ENCODE results near the gene KCNAB2.
A peak's percentile ranks its signal among the peaks of the same experiment; 100 is the strongest.

The KCNAB2 gene

DNA sequence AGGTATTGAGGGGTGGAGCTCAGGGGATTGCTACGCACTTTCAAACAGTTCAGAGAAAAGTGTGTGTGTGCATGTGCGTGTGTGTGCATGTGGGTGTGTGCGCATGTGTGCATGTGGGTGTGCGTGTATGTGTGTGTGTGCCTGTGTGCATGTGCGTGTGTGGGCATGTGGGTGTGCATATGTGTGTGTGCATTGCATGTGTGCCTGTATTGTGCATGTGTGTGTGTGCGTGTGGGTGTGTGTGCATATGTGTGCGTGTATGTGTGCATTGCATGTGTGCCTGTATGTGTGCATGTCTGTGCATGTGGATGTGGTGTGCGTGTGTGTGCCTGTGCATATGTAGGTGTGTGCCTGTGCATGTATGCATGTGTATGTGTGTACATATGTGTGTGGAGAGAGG lies 12.6 kb upstream of the KCNAB2 start:
- no peak for DNase-seq

DNA sequence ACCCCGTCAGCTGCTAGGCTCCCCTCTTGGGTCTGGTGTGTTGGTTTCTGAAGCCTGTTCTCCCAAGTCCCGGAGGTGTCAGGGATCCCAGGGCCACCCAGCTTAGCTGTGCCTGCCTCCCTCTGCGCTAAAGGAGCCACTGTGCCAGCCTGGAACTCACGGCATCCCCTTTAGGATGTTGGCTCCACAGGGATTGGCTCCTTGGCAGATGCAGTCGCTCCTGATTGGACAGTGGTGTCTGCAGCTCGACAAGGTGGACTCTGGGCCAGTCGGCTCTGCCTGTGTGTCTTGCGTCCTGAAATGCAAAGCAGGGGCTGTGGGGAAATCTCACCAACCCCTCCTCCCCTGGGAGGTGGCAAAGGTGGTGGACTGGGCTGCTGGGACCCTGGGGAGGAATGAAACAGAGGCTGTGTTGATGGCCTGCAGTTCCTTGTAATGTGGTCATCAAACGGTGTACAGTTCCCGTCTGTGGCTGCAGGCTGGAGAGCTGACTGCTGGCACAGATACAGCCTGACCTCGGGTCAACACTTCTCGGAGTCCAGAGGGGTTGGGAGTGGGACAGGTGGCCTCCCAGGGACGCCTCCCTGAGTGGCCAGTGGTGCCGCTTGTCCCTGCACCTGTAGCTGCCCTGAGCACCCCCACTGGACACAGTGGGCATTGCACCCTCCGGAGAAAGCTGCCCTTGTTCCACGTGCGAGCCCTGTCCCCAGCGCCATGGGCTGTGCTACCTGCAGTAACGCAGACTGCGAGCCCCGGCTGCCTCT lies 11.5 kb upstream of the KCNAB2 start:
- peak; percentile 44 for DNase-seq

DNA sequence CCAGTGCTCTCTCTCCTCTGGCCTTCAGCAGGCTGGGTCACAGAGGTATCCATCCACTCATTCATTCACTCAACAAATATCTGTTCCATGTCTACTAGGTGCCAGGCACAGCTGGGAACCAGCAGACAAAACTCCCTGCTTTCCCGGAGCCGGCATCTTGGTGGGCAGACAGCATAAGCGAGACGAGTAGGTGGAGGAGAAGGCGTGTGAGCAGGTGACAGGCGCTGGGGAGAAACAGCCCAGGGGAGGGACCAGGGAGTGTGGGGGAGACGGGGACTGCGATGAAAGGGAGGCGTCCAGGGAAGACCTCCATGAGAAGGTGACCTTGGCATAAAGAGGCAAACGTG lies 11.0 kb upstream of the KCNAB2 start:
- no peak for DNase-seq

DNA sequence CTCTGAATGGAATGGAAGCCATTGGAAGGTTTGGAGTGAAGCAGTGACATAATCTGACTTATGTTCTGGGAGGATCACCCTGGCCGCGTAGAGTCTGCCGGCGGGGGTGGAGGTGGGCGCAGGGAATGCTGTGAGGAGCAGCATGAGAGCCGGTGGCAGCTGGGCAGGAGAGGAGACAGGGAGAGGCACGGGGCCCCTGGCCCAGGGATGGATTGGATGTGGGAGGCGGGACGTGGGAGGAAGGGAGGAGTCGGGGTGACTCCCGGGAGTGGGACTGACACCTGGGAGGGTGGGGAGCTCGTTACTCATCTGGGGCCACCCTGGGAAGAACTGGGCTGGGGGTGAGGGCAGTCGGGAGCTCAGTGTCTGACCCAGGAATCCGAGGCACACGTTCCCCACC lies 10.4 kb upstream of the KCNAB2 start:
- no peak for DNase-seq

DNA sequence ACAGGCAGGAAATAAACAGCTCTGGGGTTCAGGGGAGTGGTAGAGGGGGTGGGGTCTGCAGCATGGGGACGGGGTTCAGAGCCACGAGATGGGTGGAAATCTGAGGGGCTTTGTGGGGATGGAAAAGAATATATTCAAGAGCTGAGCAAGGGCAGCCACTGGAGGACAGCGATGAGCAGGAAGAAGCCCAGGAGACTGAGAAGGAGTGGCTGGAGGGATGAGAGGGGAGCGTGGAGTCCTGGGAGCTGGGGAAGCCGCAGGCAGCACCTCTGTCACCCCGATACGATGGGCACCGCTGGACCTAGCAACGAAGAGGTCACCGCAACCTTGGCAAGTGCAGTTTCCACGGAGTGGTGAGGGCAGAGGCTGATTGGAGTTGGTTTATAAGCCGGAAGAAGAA lies 10.0 kb upstream of the KCNAB2 start:
- DNase-seq, result no peak

DNA sequence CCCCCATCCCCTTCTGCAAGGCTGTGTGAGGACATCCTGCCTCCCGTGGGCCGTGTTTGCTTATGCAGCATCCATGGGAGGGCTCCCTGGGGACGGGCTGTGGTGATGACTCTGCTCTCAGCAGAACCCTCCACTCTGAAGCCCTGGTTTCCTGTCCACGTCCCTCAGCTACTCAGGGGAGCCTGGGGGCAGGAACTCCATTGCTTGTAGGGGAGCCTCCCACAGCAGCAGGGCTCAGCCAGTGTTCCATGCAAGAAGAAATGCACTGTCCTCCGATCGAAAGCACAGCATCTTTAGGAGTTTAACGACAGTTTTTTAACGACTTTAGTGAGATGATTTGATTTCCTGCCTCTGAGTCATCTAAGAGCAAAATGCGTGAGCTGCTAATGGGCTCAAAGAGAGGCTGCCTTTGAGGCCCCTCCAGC lies 8.3 kb upstream of the KCNAB2 start:
- DNase-seq, result no peak

DNA sequence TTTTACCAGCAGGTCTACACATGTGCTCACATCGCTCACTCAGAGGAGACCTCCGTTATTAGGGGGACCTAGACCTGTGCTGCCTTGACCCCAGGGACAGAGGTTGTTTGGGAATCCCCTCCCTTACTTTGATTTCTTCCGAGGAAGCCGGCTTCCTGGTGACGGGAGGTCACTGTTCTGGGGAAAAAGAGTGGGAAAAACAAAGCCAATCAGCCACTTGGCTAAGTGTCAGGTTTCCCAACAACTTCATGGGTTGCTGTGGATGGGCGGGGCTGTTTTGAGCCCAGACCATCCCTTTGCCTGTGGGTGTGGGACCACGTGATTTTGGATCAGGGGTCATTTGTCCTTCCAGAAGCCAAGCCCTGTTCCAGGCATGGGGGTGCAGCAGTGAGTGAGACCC lies 7.1 kb upstream of the KCNAB2 start:
- DNase-seq, result no peak

DNA sequence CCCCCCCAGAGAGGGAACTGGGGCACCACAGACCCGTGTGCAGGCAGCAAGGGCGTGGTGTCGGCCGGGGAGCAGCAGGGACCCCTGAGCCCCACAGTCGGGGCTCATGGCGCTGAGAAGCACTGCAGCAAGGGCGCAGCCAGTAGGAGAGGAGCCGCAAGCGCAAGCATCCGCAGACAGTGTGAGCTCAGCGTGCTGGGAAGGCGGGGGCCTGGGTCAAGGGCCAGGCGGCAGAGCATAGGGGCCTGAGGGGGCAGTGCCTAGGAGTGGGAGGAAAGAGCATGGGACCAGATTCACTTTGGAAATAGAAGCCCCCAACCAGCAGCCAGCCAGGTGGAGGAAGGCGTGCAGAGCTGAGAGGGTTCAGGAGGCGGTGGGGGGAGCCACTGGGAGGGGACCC lies 6.7 kb upstream of the KCNAB2 start:
- DNase-seq, result no peak

DNA sequence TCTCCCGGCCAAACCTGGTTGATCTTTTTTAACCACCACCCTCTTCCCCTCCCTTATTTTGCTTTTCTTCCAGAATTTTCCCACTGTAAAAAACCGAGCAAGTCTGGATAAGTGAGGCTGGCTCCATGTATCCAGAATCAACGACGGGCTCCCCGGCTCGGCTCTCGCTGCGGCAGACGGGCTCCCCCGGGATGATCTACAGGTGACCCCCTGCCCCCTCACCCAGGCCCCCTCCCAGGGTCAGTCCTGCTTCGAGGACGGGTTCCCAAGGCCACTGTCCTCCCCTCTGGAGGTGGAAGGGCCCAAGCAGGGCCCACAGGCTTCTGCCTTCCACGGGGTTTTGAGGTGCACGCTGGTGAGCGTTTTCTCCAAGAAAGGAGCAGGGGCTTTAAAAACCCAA lies 5.2 kb upstream of the KCNAB2 start:
- no peak for DNase-seq

DNA sequence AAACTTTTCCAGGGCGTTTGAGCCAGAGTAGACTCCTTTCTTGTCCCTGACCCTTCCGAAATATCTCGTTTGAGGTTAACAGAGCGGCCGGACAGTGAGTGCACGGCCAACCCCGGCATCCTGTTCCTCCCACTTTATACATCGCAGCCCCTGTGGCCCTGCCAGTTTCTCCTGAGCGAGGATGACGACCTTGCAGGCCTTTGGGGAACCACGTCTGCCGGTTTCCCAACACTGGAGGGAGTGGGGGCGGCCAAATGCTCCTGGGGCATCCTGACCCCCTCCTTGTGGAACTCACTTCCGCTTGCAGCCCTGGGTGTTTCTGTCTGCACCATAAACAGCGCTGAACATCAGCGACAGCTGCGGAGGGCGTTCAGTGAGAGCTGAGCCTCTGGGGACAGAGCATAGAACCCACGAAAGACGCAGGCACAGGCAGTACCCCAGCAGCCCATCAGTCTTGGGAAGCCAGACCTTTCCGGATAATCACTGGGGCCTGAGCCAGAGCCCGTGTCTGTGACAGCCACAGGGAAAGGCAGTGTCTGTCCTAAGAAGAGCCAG lies 4.8 kb upstream of the KCNAB2 start:
- no peak for DNase-seq

DNA sequence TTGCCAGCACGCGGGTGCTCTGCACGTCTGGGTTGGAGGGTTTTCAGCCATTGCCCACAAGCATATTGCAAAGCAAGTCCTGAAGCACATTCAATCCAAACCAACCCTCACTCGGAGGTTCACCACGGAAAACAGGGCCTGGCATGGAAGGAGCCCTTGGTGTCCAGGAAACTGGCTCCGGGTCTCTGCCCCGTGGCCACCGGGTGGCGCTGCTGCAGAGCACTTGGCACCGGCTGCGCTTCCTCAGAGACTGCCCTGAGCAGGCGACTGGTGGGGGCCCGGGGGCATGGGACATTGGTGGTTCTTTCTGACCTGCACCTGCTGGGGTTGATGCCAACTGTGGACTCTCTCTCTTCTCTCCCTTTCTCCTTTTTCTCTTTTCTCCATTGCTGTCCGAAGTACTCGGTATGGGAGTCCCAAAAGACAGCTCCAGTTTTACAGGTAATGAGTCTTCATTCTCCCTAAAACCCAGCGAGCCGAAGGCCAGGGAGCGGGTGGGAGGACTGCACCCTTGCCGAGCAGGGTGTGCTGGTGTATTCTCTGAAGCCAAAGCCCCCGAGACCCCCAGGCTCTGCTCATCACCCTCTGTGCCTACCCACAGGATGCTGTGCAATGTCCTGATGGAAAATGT lies 4.1 kb upstream of the KCNAB2 start:
- no peak for DNase-seq

DNA sequence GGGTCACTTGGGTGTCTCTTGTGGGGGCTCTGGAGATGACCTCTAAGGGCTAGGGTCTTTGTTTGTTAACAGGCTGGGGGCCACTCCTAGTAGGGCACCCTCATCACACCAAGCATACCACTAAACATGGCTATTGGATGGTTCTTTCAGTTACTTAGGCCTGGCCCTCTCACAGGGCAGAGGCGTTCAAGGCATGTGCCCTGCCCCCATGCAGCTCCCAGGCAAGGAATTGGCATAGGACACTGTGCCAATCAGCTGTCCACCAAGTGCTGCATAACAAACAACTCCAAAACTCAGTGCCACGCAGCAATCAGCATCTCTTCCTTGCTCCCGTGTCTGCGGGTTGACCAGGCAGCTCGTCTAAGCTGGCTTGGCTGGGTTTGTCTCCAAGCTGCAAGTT lies 2.1 kb upstream of the KCNAB2 start:
- DNase-seq, result no peak

DNA sequence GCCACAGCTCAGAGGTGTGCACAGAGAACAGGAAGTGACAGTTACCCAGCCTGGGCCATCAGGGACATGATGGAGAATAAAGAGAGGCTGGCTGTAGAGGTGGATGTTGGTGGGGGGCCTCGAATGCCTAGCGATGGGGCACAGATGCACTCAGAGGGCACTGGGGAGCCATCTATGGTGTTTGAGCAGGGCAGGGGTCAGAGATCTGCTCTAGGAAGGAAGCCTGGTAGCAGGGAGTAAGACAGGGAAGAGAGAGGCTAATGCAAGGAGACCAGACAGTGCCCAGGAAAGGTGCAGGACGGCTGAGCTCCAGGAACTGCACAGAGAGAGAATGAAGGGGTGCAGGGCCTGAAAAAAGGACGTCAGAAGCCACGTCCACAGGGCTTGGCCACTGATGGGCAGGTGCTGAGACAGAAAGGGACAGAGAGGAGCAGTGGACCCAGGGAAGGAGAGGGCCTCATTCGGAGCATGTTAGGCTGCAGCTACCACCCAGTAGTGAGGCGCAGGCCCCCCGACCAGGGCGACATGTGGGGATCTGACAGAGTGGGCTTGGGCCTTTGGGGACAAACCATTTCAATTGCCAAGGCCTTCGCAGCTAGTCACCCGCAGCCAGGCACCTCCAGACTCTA lies 1.1 kb upstream of the KCNAB2 start:
- no peak for DNase-seq

DNA sequence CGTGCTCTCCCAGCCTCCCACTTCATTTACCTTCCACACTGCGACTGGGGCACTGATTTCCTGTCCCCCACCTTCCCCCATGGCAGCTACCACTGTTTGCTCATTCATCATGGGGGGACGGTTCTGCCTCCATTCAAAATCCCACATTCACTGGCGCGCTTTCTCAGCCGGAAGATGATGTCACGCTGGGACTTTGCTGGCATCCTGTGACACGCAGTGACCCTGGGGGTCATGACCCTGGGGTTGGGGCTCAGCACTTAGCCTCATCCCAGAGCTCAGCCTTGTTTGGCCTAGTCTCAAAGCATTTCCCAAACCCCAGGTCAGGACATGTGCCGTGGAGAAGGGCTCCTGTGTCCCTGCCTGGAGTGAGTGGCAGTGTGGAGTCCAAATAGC lies 582 bp upstream of the KCNAB2 start:
- DNase-seq, result no peak

DNA sequence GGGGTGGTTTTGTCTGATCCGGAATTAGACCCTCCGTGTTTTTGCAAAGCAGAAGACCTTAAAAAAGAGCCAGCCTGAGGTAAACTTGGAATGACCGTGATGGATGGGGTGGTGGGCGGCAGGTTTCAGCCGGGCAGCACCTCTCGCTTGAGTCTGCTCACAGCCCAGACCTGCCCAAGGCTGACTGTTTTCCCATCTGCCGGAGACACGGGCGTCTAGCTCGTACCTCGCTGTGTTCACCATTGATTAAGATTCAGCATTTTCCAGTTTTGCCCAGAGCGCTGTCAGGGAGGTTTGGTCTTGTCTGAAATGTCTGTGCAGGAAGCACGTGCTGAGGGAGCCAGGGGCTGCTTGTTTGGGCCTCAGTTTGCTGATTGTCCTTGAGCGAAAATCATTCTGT lies 591 bp downstream of the KCNAB2 start:
- no peak for DNase-seq

DNA sequence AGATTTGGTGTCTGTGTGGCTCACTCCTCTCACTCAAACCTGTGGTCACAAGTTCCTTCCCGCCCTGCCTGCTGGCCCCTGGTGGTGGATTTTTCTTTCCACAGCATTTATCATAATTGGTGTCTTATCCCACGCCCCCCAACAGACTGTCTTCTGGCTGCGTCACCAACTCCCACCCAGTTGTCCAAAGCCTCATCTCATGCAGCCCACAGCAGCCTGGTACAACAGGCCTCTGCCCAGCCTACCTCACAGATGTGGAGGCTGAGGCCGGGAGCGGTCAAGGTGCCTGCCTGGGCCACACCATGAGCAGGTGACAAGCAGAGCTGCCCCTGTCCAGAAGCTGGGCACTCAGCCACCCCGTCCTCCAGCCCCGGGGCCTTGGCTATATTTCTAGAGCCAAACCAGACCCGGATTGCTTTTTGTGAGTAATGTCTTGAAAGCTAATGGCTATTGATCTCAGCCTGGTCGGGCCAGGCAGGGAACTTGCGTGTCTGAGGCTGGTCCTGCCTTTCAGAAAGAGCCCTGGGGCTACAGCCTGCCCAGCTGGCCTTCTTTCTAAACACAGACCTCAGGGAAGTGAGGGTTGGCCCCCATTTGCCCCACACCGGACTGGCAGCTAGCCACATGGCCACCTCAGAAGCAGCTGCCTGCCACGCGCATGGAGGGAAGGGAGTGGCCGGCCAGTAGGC lies 2.6 kb downstream of the KCNAB2 start:
- no peak for DNase-seq

DNA sequence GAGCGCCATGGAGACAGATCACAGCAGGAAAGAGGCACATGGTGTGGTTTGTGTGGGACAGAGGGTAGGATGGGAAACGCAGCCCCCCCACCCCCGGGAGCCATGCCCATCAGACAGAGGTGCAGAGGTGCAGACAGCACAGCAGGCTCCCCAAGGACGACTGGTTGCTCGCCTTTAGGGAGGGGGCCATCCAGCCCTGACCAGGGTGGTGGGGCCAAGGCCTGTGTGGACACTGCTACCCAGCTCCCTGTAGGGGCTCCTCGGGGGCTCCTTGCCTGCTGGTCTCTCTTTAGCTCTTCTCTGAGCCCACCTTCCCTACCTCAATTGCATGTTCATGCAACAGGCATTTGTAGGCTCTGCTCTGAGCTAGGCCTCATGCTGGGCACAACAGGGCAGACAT lies 3.7 kb downstream of the KCNAB2 start:
- no peak for DNase-seq

DNA sequence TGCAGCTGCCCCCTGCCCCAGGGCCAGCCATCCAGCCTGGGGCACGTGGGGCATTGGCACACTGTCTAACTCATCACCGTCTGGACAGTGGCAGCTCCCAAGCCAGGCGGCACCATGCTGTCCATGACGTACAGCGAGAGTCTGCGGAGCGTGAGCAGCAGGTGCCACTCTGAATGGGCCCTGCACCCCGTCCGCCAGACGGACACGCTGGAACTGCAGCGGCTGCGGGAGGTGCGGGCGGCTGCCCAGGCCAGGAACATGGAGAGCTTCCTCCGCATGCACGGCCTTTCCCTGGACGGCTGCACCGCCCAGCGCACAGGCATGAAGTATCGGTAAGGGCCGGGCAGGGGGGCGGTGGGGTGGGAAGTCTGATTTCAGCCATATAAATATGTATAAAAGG lies 5.7 kb downstream of the KCNAB2 start:
- no peak for DNase-seq

DNA sequence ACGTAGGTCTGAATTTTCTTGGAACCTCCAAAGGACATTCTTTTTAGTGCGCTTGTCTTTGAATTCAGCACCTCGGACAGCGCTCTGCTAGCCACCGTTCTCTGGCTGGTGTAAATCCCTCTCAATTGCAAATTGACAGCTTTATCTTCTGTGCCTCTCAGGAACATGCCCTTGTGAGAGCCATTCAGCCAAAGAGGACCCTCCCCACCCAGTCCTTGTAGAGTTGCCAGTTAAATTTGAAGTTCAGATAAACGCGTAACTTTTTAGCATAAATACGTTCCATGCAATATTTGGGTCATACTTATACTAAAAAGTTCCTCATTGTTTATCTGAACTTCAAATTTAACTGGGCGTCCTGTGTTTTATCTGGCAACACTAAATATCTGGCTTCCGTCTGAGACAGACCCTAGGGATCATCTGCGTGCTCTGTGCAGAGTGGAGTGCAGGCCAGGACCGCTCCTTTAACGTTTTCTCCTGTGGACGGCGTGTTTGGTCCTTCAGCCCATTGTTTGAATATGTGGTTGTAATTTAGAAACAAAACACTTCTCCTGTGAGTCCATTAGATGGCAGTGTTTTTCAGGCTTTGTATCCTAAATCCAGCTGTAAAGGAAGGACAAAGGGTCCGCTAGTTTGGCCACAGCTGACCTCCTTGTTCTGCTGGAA lies 7.0 kb downstream of the KCNAB2 start:
- no peak for DNase-seq

DNA sequence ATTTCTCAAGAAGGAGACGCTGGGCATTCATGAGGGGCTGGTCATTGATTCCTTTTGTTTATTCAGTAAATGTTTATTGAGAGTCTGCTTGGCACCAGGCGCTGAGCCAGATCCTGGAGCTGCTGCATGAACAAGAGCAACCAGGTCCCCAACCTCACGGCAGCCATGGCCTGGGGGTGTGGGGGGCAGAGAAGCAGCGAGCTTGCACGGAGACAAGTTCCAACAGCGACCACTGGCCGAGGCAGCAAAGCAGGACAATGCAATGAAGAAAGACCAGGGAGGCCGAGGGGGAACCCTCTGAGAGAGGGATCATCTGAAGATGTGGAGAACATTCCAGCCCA lies 7.5 kb downstream of the KCNAB2 start:
- DNase-seq, result peak; percentile 65

DNA sequence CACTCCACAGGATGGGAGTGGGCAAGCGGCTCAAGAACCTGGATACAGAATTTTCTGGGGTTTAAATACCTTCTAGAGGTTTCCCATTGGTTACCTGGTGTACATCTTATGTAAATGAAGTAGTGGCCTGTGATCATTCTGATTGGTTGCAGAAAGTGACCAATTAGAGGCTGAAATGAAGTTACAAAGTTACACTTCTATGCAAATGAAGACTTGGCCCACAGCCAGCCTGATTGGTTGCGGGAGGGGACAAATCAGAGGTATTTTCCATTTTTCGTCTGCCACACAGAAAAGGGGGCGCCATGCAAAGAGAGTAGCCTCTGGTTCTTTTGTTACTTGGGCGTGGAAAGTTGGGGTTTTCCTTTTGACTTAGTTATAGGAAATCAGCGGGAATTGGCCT lies 8.9 kb downstream of the KCNAB2 start:
- no peak for DNase-seq

DNA sequence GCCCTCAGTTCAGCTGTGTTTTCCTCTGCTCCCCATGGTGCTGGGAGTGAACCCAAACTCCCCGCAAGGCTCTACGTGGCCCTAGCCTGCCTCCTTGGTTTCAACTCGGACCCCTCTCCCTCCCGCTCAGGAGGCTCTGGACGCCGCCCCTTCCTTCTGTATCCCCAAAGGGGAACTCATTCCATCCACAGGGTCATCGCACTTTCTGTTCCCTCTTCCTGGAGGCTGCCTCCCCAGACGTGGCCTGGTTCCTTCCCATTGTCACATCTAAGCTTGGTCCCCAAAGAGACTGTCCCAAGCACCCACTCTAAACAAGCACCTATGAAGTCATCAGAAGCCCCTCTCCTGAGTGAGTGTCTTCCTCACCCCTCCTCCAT lies 10.9 kb downstream of the KCNAB2 start:
- DNase-seq, result no peak

DNA sequence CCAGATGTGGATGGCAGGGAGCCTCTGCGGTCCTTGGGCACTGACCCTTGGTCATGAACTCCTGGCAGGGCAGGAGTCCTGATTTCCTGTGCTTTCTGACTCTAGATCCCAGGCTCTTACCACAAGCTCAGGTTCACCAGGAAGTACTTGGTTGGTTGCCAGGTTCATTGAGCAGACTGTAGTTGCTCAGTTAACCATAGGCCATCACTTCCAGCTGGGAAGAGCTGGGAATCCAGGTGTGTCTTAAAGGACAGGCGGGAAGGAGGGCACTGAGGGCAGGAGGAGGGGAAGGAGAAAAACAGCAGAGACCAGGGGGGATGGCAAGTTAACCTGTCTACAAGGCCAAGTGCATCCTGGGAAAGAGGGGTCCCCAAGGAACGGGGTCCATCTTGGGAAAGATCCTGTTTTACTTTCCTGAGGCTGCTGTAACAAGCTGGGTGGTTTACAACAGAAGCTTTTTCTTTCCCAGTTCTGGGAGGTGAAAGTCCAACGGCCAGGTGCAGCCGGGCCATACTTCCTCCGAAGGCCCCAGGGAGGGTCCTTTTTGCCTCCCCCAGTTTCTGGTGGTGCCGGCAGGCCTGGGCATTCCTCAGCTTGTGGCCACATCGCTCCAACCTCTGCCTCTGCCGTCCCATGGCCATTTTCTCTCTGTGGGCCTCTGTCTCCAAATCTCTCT lies 11.6 kb downstream of the KCNAB2 start:
- no peak for DNase-seq

Data from DMS79 (cell line).